Erythroblast (primary cell): ENCODE data around the gene GSTM3.

Source experiments
- GATA1 ChIP-seq: IDR thresholded peaks from 2 replicates; pipeline ENCODE4 v1.6.1; 2011; ENCODE audit warnings: low read depth, mild to moderate bottlenecking, control low read depth, low read length, moderate library complexity
- POLR2A ChIP-seq: IDR thresholded peaks from 2 replicates; pipeline ENCODE4 v1.6.1; 2011; ENCODE audit warnings: mild to moderate bottlenecking, low read length

GRCh38 chr1:109726007-109726406 is 14.8 kb downstream of the GSTM3 start:
- TF ChIP-seq POLR2A: no peak
- TF ChIP-seq GATA1: no peak
